ENCODE measurements around the gene GBX2. TPM values are rescaled to one million over a fixed set of nuclear protein-coding genes. Genes with fewer than 3 reads are reported as not detected.

Gene GBX2
- total and polyA plus RNA-seq, 10 of the 15 experiments (the other 5 are each of a cell fraction or from before 2014, with no cell fraction given) = not detected

GRCh38 chr2:236162882-236163470, 5.2 kb downstream of the GBX2 start:
- FAIRE-seq = no peak
- H3K27me3 ChIP-seq (replicated peaks in 1 of 2; ENCODE audit: control insufficient read depth in 2 of 2, insufficient read depth in 2 of 2, low read length in 1 of 2) = peaks cover 4 to 10% of the 10 kb centered on the region in 2 experiments; a peak in 3 of 4 replicates
- no peak for DNase-seq (ENCODE audit: low read depth, low spot score)
- CTCF ChIA-PET = no interaction called here
- peaks cover 2% of the 10 kb centered on the region; the same call in 2 of the 3 replicates for H3K9me3 ChIP-seq (replicated peaks; ENCODE audit: control insufficient read depth, insufficient read depth, low read length)
- RAD21 ChIA-PET (ENCODE audit: unreplicated experiment) = no interaction called here
- POLR2A ChIA-PET = no interaction called here
- ATAC-seq = no peak
- WGBS (ENCODE audit: insufficient coverage, insufficient replicate concordance, low lambda C conversion rate, missing lambda C conversion rate) = 40% methylated on average over 30 of the region's 33 CpGs
- no peak overlapping the region for H3K4me2 ChIP-seq (ENCODE audit: control insufficient read depth, insufficient read depth)
- SMC1A ChIA-PET (ENCODE audit: uncharacterized antibody, unreplicated experiment) = no interaction called here
- H3K4me3 ChIP-seq = no peak overlapping the region
- no peak overlapping the region for H3K27ac ChIP-seq (ENCODE audit: control insufficient read depth, insufficient read depth)
- no peaks in the 10 kb centered on the region for H3K79me2 ChIP-seq (ENCODE audit: control insufficient read depth, insufficient read depth, low read length)
- intact Hi-C loops (cut with micrococcal nuclease; ENCODE audit: unreplicated experiment) (no loop called here), in situ Hi-C loops (cut with MboI) (no loop called here)
- H3K4me1 ChIP-seq (ENCODE audit: control insufficient read depth, insufficient read depth, low read length) = no peaks in the 10 kb centered on the region
- no TSS peak for BruUV-seq (replicated peaks)
- TF ChIP-seq HDAC6 (IDR thresholded peaks at IDR 0.05; ENCODE audit: unreplicated experiment) (no peak), SKIL (IDR thresholded peaks at IDR 0.05; ENCODE audit: low read depth, poor library complexity, severe bottlenecking) (no peak), TCF3 (IDR thresholded peaks at IDR 0.05; ENCODE audit: borderline replicate concordance, insufficient read depth, low read depth, low read length) (no peak), TAF1 (IDR thresholded peaks at IDR 0.05; ENCODE audit: borderline replicate concordance, low read depth, low read length) (no peak), JUND (IDR thresholded peaks at IDR 0.05; ENCODE audit: low read depth, low read length) (no peak), SREBF1 (IDR thresholded peaks at IDR 0.05; ENCODE audit: low read length) (no peak), YY1 (IDR thresholded peaks at IDR 0.05; ENCODE audit: low read depth, low read length) (no peak), USF1 (IDR thresholded peaks at IDR 0.05; ENCODE audit: borderline replicate concordance, extremely low read length, insufficient read depth, low read depth, low read length) (no peak)
- no peaks in the 10 kb centered on the region for H4K20me1 ChIP-seq (ENCODE audit: control insufficient read depth, insufficient read depth)
- no peak overlapping the region for H3K9ac ChIP-seq (ENCODE audit: control insufficient read depth, insufficient read depth, low read length)
- no peaks in the 10 kb centered on the region for H3K36me3 ChIP-seq (ENCODE audit: control insufficient read depth in 2 of 2, insufficient read depth in 2 of 2, low read length in 1 of 2)
- no peak overlapping the region for H2AFZ ChIP-seq (ENCODE audit: control insufficient read depth, low read depth, low read length)

Data from GM12878 (cell line).